K562 (cell line): ENCODE measurements around the gene NPY2R. TPM values are rescaled to one million over a fixed set of nuclear protein-coding genes. Genes with fewer than 3 reads are reported as not detected.

ENCODE experiments used
- ARID1B ChIP-seq: fragments of 450-650 bp; IDR thresholded peaks from 2 replicates; pipeline ENCODE4 v1.6.1; 2016; ENCODE audit warnings: antibody characterized with exemption, mild to moderate bottlenecking, inconsistent platforms
- CBX5 ChIP-seq: IDR thresholded peaks from 2 replicates; pipeline ENCODE4 v1.6.1; 2014; ENCODE audit warnings: low read depth, borderline replicate concordance
- E2F8 ChIP-seq: fragments of 450-650 bp; IDR thresholded peaks from 2 replicates; pipeline ENCODE4 v1.7.1; 2018; ENCODE audit warnings: mild to moderate bottlenecking, low read depth; ENCODE audit not compliant: partially characterized antibody
- FOXJ3 ChIP-seq: sonication (generic); formaldehyde crosslinking; IDR thresholded peaks from 2 replicates; pipeline ENCODE4 v1.4.0; 2020; ENCODE audit warnings: mild to moderate bottlenecking, missing genetic modification reagents
- KLF10 ChIP-seq: fragments of 250-450 bp; sonication (Bioruptor Pico); IDR thresholded peaks from 2 replicates; pipeline ENCODE4 v1.6.1; 2021; ENCODE audit warnings: matching md5 sums
- ZNF592 ChIP-seq: fragments of 450-650 bp; IDR thresholded peaks from 2 replicates; pipeline ENCODE4 v1.6.1; 2017; ENCODE audit warnings: antibody characterized with exemption, mild to moderate bottlenecking
- polyA plus RNA-seq, 8 experiments: library from polyadenylated mRNA; depleted of rRNA in 4 of 8; stranded (reverse) in 5 of 8; unstranded in 3 of 8; fragments of >200 nt; fragmentation: Nextera tagmentation in 2 of 8; fragmentation: Illumina TruSeq in 1 of 8; extraction: Ambion mirVana in 2 of 8; extraction: Trizol in 1 of 8; gene quantifications; 2 replicates each; pipeline versions ENCODE4 v1.2.1 to v1.2.3, GENCODE V29; 2011 to 2014; ENCODE audit warnings: inconsistent platforms in 1 of 8, missing spikeins in 1 of 8
- total RNA-seq, 7 experiments: library from RNA; depleted of rRNA in 6 of 7; stranded (reverse); fragments of >200 nt in 6 of 7; fragmentation: Illumina TruSeq in 2 of 7; extraction: Trizol in 2 of 7; gene quantifications; 2 replicates each; pipeline versions ENCODE4 v1.2.1 to v1.2.3, GENCODE V29; 2011 to 2021; ENCODE audit warnings: low replicate concordance in 1 of 7

Gene NPY2R
- total and polyA plus RNA-seq, 9 of the 15 experiments (the other 6 are each of a cell fraction or from before 2014, with no cell fraction given): not detected

GRCh38 chr4:155228713-155229112 is 20.3 kb downstream of the NPY2R start (continued):
- TF ChIP-seq ZNF592: no peak
- no peak for TF ChIP-seq CBX5
- TF ChIP-seq FOXJ3 (CRISPR knock-in tag): no peak
- no peak for TF ChIP-seq E2F8
- no peak for TF ChIP-seq KLF10 (CRISPR knock-in tag)
- no peak for TF ChIP-seq ARID1B
